COLO668 (cell line): ENCODE data around the gene ROR2.

Experiments
- DNase-seq: peaks from one replicate; lab custom pipeline; 2025; ENCODE audit not compliant: unreplicated experiment; lab: John Stamatoyannopoulos, UW

Gene ROR2

GRCh38 chr9:91820126-91820750, 129.8 kb downstream of the ROR2 start:
- no peak for DNase-seq

GRCh38 chr9:91818647-91819403, 131.2 kb downstream of the ROR2 start:
- DNase-seq = no peak

DNA sequence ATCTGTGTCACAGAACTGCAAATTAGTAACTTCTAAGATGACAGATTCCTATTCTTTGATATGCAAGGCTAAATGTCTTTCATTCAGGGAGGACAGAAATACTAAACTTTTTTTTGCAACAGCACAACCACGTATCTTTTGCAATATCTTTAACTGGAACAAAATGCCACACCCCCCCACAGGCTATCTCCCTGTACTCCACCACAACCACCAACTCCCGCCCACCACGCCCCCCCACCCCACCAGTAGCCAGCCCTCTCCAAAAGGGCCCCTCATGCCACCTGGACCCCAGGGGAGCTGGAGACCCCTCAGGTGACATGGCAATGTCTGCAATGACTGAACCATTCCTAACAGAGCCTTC, 131.8 kb downstream of the ROR2 start:
- no peak for DNase-seq

- no peak for DNase-seq
These were observed 132.4 kb downstream of the ROR2 start for GRCh38 chr9:91817493-91818224.

- no peak for DNase-seq
These were observed 132.9 kb downstream of the ROR2 start for GRCh38 chr9:91817106-91817492.

DNA sequence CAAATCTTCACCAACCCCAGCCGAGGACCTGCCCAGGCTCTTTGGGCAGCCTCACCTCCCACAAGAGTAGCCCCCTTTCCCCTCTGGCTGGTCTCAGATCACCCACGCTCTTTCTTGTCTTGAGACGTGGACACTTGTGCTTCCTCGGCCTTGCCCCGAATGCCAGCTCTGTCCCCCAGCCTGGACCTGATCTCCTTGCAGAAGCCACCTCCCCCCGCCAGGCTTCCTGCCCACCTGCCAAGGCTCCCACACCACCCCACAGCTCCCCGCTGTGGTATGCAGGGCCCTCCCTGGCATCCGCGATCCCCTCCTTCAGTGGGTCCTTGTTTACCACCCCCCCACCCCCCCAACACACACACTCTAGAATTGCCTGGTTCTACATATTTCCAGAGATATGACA, 133.7 kb downstream of the ROR2 start:
- no peak for DNase-seq

GRCh38 chr9:91815896-91816295, 134.1 kb downstream of the ROR2 start:
- no peak for DNase-seq

DNA sequence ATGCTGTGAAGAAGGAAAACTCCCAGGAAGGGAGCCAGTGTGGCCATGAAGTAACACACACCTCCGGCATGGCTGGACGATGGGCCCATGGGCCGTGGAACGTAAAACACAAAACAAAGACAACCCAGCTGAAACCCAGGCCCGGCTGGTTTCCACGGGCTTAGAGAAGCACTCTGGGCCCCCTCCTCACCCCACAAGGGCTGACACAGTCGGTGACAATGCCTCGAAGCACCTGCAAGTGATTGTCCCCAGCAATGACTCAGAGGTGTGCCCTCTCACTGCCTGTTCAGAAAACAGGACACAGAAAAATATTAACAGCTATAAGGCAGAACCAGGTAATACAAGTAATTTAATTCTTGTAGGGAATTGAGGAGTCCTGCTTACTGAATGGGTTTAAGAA, 135.3 kb downstream of the ROR2 start:
- DNase-seq = peak; percentile 41

DNA sequence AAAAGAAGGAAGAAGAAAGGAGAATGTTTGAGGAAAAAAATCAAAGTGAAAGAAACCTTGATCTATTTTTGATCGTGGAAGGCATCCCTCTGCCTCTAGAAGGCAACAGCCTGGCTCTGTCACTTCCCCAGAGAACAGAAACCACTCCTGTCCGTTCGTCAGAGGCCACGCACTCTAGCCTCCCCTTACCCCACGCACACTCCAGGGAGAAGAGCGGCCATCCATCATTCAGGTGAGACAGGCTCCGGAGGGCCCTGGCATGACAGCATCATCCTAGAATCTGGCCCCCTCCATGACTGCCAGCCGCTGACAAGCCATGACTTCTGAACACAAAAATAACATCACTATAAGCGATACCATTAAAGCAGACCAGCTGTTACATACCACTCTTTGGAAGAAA, 135.8 kb downstream of the ROR2 start:
- no peak for DNase-seq

DNA sequence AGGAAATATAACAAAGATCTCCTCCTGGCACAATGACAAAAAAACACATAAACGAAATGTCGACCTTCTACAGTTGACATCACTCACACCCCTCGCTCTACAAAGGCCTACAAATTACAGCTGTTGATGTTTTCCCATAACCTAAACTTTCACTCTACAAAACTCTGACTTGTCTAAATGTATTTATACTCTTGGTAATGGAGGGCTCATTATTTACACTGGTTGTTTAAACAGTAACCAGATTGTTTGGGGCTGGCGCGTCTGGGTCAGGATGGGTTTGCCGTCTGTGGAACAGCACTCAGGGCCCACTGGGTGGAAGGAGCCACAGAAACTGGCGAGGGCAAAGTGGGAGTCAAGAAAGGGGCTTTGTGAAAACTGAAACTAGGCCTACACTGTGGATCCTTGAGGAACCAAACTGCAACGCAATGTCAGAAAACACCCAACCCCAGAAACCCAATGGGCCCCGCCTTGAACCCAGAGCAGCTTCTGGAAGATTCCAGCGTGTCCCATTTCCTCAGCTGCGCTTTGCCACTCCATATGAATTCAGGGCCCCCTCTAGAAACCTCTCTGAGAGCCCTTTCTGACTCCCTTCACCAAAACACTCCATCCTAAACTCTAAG, 136.7 kb downstream of the ROR2 start:
- DNase-seq = peak; percentile 13

DNA sequence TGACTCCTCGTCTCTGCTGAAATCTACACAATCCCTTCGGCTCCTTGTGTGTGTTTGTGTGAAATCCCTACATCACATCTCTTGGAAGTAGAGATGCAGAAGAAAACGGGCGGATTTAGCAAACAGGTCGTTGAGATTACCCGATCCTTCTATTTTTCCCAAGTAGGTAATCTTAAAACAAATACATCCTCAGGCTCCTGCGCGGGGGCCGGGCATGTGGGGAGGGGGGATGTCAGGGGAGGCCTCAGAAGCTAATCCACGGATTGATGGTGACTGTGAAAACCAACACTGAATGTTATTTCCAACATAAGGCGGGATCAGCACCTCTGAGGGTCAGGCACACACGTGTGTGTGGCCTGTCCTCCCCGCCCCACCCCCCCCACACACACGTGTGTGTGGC, 137.8 kb downstream of the ROR2 start:
- no peak for DNase-seq

- no peak for DNase-seq
These were observed 138.8 kb downstream of the ROR2 start for GRCh38 chr9:91811024-91811909.

GRCh38 chr9:91810286-91810905, 139.6 kb downstream of the ROR2 start:
- DNase-seq = no peak

- no peak for DNase-seq
These were observed 140.3 kb downstream of the ROR2 start for GRCh38 chr9:91809581-91810285.

DNA sequence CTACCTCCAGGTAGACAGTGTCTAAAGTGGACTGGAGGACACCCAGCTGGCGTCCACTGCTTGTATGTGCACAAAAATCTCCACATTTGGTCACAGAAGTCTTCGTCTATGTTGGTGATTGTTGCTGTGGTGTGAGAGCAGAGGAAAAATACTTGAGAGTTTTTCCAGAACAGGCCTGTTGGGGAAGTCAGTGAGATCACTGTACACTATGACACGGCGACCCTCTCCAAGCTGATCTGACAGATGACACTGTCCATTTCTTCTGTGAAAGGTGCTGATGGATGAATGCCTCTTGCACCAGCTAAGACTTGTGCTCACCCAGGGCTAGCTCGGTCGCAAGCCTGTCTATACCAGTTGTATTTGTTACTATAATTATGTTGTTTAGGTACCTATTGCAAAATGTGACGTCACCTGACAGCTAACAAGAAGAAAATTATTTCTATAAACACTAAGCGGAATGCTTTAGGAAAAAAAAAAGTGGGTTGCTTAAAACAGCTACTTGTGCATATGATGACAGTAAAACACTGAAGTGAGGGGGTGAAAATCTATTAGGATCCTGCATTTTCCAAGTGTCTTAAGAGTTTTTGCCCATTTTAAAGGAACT, 142.3 kb downstream of the ROR2 start:
- no peak for DNase-seq

DNA sequence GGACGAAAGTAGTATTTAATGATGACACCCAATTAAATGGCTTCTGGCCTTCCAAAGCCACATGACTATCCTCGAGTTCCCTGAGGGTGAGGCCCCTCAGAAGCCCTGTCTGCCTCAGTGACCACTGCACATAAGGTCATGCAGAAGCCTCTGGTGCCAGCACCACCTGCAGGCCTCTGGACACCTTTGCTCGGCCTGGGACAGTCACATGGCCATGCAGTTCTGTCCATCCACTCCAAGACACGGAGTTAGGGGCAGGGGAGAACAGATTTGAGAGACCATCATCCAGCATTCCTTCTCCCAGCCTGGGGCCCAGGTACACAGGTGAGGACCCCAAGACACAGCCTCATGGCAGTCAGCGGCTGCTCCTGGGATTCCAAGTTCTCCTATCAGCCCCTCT, 145.0 kb downstream of the ROR2 start:
- no peak for DNase-seq

DNA sequence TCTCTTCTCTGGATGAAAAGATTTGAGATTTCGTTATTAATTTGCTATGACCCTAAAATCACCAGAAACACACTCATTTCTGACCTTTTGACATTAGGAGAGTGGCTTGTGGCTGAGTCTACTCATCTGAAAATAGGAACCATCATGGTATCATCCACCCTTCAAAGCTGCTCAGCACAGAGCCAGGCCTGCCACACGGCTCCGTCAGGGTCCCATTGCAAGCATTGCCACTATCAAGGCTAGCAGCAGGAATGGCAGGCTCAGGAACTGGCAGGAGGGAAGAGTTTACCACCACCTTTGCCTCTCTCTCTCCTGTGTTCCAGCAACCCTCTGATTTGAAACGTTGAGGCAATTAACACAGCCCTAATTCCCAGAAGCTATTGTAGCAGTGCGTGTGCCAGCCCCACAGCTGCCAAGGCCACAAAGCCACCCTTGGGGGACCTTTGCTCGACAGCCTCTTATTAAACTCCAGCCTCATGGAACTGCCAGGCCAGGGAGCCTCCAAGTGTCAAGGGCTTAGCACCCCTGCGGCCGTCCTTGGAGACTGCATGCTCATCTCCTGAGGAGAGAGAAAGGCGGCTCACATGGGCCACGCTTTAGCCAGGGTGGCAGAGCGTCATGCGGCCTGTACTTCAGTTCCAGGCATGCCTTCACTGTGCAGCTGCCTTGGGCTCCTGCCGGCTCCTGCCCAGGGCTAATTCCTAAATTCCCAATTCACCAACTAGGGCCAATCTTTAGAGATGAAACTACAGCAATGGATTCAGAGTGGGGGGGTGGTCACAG, 145.9 kb downstream of the ROR2 start:
- no peak for DNase-seq

- no peak for DNase-seq
These were observed 146.7 kb downstream of the ROR2 start for GRCh38 chr9:91803151-91803940.
